ENCODE results near the gene BTBD9.

Gene BTBD9

DNA sequence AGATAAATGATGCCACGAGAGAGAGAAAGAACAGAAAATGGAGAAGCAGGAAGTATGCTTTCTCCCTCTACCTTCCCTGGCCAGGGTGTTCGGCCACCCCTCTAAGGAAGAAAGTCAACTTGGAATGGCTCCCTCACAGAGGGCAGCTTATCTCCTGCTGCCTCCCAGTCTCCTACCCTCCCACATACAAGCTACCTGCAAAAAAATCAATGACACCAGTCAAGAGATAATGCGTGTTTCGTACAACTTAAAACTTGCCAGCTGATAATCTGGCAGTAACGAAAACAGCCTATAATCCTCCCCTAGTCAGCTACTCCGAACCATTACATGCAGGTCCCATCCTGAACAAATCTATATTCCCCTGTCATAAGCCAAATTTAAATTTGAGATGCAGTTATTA is 61.7 kb downstream of the BTBD9 start:
- Histone ChIP-seq H3K4me3 (ENCODE audit: low read depth, low read length) (no peak overlapping the region), H3K4me1 (peaks cover 21% of the 10 kb centered on the region), H3K9me3 (no peaks in the 10 kb centered on the region), H3K36me3 (peaks cover 4% of the 10 kb centered on the region; the same call in 1 of the 2 replicates), H3K27me3 (no peaks in the 10 kb centered on the region)
- DNase-seq, result no peak
- TF ChIP-seq, protein P1, sequence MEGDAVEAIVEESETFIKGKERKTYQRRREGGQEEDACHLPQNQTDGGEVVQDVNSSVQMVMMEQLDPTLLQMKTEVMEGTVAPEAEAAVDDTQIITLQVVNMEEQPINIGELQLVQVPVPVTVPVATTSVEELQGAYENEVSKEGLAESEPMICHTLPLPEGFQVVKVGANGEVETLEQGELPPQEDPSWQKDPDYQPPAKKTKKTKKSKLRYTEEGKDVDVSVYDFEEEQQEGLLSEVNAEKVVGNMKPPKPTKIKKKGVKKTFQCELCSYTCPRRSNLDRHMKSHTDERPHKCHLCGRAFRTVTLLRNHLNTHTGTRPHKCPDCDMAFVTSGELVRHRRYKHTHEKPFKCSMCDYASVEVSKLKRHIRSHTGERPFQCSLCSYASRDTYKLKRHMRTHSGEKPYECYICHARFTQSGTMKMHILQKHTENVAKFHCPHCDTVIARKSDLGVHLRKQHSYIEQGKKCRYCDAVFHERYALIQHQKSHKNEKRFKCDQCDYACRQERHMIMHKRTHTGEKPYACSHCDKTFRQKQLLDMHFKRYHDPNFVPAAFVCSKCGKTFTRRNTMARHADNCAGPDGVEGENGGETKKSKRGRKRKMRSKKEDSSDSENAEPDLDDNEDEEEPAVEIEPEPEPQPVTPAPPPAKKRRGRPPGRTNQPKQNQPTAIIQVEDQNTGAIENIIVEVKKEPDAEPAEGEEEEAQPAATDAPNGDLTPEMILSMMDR (IDR thresholded peaks at IDR 0.05; ENCODE audit: low read depth, low read length), result no peak

DNA sequence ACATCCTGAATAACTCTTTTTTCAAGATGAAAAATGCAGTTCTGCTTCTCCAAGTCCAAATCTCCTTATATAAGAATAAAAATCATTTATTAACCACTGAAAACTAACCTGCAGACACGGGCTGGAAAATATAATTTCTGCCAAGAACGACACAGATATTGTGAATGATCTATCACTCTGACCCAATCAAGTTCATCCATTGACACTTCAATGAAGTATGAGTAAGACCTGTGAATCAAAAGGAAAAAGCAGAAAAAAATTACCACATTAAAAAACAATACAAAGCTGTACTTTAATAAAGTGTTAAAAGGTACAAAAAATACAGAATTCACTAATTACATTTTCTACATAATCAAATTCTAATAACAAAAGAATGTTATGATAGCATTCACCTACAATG is 62.2 kb downstream of the BTBD9 start:
- H3K36me3 ChIP-seq, result peaks cover 4% of the 10 kb centered on the region; the same call in 1 of the 2 replicates
- TF ChIP-seq, protein P1 (IDR thresholded peaks at IDR 0.05; ENCODE audit: low read depth, low read length), result no peak
- no peaks in the 10 kb centered on the region for H3K9me3 ChIP-seq
- H3K27me3 ChIP-seq, result no peaks in the 10 kb centered on the region
- peaks cover 21% of the 10 kb centered on the region for H3K4me1 ChIP-seq
- DNase-seq, result no peak
- H3K4me3 ChIP-seq (ENCODE audit: low read depth, low read length), result no peak overlapping the region

DNA sequence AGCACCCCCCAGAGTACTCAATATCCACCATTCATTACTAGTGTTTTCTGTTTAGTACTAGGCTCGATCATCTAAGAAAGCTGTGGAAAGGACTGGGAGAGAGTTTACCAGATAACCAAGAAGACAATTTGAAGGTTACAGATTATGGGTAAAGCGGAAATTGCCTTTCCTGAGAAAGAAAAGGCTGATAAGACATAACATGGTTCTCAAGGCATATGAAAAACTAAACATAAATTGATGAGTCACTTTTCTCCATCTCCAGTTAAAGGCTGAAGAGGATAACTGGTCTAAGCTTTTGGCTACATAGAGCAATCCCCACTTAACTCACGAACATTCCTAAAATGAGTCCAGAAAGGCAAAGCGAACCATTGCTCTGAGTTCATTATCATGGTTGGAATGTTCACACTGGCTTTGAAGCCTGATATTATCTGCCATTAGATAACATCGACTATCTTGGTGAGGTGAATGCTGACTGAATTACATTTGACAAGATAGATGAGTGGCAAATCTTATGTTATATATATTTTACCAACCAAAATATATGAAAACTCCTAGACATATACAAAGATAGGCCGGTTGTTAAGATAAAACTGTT is 65.8 kb downstream of the BTBD9 start:
- Histone ChIP-seq H3K4me3 (ENCODE audit: low read depth, low read length) (no peak overlapping the region), H3K9me3 (no peaks in the 10 kb centered on the region), H3K4me1 (peaks cover 32% of the 10 kb centered on the region), H3K36me3 (no peaks in the 10 kb centered on the region), H3K27me3 (no peaks in the 10 kb centered on the region; the same call in 1 of the 2 replicates)
- DNase-seq, result no peak
- TF ChIP-seq, protein P1 (IDR thresholded peaks at IDR 0.05; ENCODE audit: low read depth, low read length), result no peak

DNA sequence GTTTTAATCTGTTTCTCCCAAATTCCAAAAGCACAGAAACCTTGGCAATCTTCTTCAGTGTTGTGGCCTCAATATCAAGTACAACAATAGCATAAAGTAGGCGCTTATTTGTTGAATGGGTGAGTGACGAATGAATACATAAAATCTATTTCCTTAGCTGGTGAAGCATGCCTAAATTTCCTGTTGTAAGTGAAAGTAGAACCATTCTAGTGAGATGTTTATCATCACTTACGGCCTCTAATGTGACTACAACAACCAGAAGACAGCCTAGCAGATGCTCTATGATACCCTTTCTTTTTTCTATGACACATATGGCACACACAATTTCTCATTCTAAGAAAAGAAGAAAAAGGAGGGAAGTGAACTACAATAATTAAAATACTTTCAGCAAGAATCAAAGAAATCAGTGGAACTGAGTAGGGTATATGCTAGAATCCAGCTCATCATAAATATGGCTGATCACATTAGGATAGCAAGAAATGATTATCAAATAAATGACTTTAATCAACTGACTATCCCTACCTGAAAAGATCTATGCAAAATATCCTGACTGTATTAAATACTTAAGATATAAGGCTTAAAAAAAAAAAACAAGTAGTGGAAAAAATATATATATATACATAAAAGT is 67.4 kb downstream of the BTBD9 start:
- no peaks in the 10 kb centered on the region; the same call in 1 of the 2 replicates for H3K27me3 ChIP-seq

DNA sequence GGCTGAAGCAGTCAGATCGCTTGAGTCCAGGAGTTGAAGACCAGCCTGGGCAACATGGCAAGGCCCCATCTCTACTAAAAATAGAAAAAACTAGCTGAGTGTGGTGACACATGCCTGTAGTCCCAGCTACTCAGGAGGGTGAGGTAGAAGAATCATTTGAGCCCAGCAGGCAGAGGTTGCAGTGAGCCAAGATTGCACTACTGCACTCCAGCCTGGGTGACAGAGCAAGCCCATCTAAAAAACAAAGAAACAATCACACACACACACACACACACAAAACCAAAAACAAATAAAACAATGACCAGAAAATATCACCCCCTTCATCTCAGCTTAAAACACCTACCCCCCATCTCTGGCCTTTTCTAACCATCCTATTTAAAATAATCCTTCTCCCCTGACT is 68.0 kb downstream of the BTBD9 start:
- TF ChIP-seq, protein P1 (IDR thresholded peaks at IDR 0.05; ENCODE audit: low read depth, low read length), result no peak
- DNase-seq, result no peak
- peaks cover 46% of the 10 kb centered on the region for H3K4me1 ChIP-seq
- no peak overlapping the region for H3K4me3 ChIP-seq (ENCODE audit: low read depth, low read length)
- H3K27me3 ChIP-seq, result no peaks in the 10 kb centered on the region; the same call in 1 of the 2 replicates
- H3K9me3 ChIP-seq, result no peaks in the 10 kb centered on the region
- no peaks in the 10 kb centered on the region for H3K36me3 ChIP-seq

More for the DNA sequence above, 67.4 kb downstream of the BTBD9 start:
- peaks cover 41% of the 10 kb centered on the region for H3K4me1 ChIP-seq
- H3K9me3 ChIP-seq, result no peaks in the 10 kb centered on the region
- H3K36me3 ChIP-seq, result no peaks in the 10 kb centered on the region
- no peak for DNase-seq
- TF ChIP-seq, protein P1 (IDR thresholded peaks at IDR 0.05; ENCODE audit: low read depth, low read length), result no peak
- H3K4me3 ChIP-seq (ENCODE audit: low read depth, low read length), result no peak overlapping the region

DNA sequence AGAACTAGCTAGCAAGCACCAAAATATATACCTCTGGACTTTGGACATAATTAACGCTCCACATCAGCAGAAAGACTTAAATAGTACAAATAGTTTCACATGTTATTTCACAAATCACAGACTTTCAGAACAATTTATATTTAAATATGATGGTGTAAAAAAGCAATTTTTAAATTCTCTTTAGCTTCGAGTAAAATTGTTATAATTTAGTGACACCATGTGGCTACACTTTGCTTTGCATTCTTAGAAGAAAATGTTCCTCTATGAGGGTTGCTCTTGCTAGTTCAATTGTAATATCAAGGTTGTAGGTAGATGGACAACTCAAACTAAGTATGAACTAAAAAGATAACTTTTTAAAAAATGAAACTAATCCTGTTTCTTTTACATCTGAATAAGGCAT is 69.0 kb downstream of the BTBD9 start:
- TF ChIP-seq, protein P1 (IDR thresholded peaks at IDR 0.05; ENCODE audit: low read depth, low read length), result peak; percentile 50
- no peaks in the 10 kb centered on the region; the same call in 1 of the 2 replicates for H3K27me3 ChIP-seq
- no peak overlapping the region for H3K4me3 ChIP-seq (ENCODE audit: low read depth, low read length)
- no peak for DNase-seq
- no peaks in the 10 kb centered on the region for H3K36me3 ChIP-seq
- H3K9me3 ChIP-seq, result no peaks in the 10 kb centered on the region
- peaks cover 44% of the 10 kb centered on the region for H3K4me1 ChIP-seq
